IgD-negative memory B cell (primary cell): ENCODE results near the gene HIF3A. TPM values are rescaled to one million over a fixed set of nuclear protein-coding genes. Genes with fewer than 3 reads are reported as not detected.
"Not testable (repeated sequence)": the region's sequence is repeated elsewhere in the genome, so short reads cannot be mapped to it uniquely, and the experiment has no call there.

Experiments
- H3K27ac Mint-ChIP-seq, 3 donors: one replicate each; pipeline ENCODE4 v1.8.0; 2020 to 2022; ENCODE audit warnings: mild to moderate bottlenecking in 3 of 3, mixed read lengths in 3 of 3, moderate library complexity in 1 of 3
- H3K27me3 Mint-ChIP-seq: one replicate; pipeline ENCODE4 v1.8.0; 2021; ENCODE audit warnings: mixed read lengths
- H3K36me3 Mint-ChIP-seq: one replicate; pipeline ENCODE4 v1.8.0; 2020; ENCODE audit warnings: mild to moderate bottlenecking, mixed read lengths
- H3K4me1 Mint-ChIP-seq, 3 donors: one replicate each; pipeline ENCODE4 v1.8.0; 2020 to 2022; ENCODE audit warnings: mixed read lengths in 3 of 3, mild to moderate bottlenecking in 1 of 3
- H3K4me3 Mint-ChIP-seq, 4 donors: one replicate each; pipeline ENCODE4 v1.8.0; 2020 to 2022; ENCODE audit warnings: mild to moderate bottlenecking in 4 of 4, mixed read lengths in 4 of 4, moderate library complexity in 3 of 4
- H3K9me3 Mint-ChIP-seq, 3 donors: one replicate each; pipeline ENCODE4 v1.8.0; 2020 to 2021; ENCODE audit warnings: mixed read lengths in 3 of 3, mild to moderate bottlenecking in 1 of 3
- polyA plus RNA-seq: library from polyadenylated mRNA; unstranded; fragments of 300-500 nt; fragmentation: Illumina TruSeq; gene quantifications from one replicate; pipeline ENCODE4 v1.2.3, GENCODE V29; 2021

The HIF3A gene
- polyA plus RNA-seq, 1 donor from 2014 or later = not detected

DNA sequence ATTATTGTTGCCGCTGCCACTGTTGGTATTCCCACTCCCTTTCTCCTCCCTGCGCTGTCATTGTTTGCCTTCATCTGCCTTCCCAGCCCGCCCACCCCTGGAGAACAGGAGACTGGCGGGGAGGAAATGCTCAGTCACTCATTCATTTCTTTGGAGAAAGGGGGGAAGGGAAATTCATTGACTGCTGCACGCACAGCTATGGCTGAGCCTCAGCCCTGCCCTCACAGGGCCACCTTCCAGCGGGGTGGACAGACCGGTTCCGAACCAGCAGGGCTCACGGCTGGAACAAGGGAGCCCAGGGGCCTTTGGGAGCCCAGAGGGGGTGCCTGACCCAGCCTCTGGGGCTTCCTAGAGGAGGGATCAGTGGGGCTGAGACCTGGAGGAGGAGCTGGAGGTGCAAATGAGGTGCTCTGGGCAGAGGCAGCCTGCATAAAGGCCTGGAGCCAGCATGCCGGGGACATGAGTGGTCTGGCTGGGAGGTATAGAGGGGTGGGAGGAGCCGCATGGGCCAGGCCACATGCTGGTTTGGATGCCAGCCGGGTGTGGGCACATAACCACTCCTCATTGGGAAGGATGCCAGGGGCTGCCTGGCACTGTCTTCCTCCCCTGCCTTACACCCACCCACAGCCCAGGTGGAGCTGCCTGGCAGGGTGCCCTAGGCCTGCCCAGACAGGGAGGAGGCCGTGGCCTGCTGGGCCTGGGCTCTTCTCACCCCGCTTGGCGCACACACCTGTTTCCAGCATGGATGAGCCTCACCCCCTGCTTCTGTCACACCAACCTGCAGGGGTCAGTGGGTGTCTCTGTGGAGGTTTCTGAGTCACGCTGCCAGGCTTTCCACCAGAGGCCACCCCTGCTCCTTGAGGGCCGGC lies 76.9 kb downstream of the HIF3A start:
- Mint-ChIP-seq H3K4me1 (peaks cover 0 to 3% (median 2%) of the 10 kb centered on the region in 3 donors), H3K27ac (no peak overlapping the region)

DNA sequence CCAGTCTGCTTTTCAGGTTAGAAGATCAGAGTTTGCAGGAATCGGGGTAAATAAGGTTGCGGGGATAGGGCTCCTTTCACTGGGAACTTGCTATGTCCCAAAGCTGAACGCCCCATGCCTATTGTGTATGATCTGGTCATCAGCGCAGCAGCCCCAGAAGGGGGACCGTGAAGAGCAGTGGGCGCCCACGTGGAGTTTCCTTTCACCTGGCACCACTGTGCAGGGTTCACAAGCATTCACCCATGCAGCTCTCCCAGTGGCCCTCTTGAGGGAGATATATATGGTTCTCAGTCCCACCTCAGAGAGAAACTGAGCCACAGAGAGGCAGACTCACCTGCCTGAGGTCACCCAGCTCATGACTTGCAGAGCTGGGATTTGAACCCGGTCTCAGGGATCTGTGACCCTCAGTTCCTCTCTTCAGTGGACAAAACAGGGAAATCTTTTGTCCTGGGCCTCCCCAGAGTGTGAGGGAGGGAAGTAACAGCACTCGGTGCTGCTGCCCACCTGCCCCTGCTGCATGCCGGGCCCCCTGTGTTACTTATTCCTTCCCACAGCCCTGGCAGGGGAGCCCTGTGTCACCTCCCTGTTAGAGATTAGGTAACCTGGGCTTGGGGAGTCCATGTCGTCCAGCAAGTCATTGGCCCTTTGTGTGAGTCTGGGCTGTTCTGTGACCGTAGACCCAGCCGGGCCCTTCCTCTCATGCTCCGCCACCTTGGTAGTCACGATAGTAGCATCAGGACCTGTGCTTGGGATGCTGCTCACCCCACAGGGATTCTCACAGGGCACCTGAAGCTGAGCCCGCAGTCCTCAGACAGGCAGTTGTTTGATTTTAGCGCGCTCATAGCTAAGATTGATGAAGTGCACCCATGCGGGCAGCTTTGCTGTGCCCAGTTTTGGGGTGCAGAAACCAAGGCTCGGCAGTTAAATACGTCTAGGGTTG lies 78.0 kb downstream of the HIF3A start:
- Mint-ChIP-seq H3K36me3 (peaks cover 4% of the 10 kb centered on the region), H3K9me3 (no peaks in the 10 kb centered on the region), H3K27me3 (no peaks in the 10 kb centered on the region), H3K27ac (no peak overlapping the region), H3K4me1 (peaks cover 0 to 4% (median 3%) of the 10 kb centered on the region in 3 donors), H3K4me3 (no peak overlapping the region)

More for the DNA sequence above, 76.9 kb downstream of the HIF3A start:
- Mint-ChIP-seq H3K9me3 (no peaks in the 10 kb centered on the region), H3K36me3 (no peaks in the 10 kb centered on the region), H3K27me3 (no peaks in the 10 kb centered on the region), H3K4me3 (no peak overlapping the region)

DNA sequence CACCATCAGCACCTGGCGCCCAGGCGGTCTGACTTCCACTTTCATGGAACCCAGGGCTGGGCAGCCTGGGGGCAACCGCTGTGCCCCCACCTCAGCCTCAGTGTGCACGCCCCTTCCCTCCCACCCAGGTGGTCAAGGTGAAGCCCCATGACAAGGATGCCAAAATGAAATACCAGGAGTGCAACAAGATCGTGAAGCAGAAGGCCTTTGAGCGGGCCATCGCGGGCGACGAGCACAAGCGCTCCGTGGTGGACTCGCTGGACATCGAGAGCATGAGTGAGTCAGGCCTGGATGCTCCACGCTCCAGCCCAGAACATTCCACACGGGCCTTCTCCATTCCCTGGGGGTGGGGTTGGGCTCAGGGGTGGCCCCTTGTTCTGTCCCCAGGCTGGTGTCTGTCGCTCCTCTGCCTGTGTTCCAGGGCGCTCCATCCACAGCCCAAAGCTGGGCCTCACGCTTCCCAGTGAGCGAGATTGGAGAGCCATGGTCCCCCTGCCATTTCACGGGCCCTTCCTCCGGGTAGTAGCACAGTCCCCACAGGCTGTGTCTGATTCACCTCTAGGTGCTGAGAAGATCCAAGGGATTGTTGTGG lies 78.7 kb downstream of the HIF3A start:
- not testable (repeated sequence) for H3K4me3 Mint-ChIP-seq, H3K36me3 Mint-ChIP-seq, H3K27me3 Mint-ChIP-seq, H3K9me3 Mint-ChIP-seq, H3K4me1 Mint-ChIP-seq
- peak overlapping the region in 1 of 3 donors; percentile 50 for H3K27ac Mint-ChIP-seq

GRCh38 chr19:46376241-46377153 lies 79.7 kb downstream of the HIF3A start:
- no peak overlapping the region for H3K27ac Mint-ChIP-seq
- peaks cover 4 to 9% (median 7%) of the 10 kb centered on the region in 3 donors for H3K4me1 Mint-ChIP-seq
- H3K9me3 Mint-ChIP-seq = no peaks in the 10 kb centered on the region
- H3K36me3 Mint-ChIP-seq = peaks cover 6% of the 10 kb centered on the region
- H3K27me3 Mint-ChIP-seq = no peaks in the 10 kb centered on the region
- peak overlapping the region in 1 of 4 donors; percentile 10 for H3K4me3 Mint-ChIP-seq

DNA sequence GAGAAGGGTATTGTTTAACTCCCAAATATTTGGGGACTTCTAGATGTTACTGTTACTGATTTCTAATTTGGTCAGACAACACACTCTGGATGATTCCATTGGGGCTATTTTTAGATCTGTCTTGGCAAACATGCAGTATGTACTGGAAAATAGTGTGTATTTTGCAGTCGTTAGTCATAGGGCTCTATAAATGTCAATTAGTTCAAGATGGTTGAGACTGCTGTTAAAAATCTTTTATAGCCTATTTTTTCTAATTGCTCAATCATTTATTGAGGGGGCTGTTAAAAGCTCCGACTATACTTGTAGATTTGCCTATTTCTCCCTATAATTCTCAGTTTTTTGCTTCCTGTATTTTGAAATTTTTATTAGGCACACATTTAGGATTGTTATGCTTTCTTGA lies 81.4 kb downstream of the HIF3A start:
- Mint-ChIP-seq H3K27me3 (no peaks in the 10 kb centered on the region), H3K27ac (no peak overlapping the region), H3K4me1 (peaks cover 4 to 9% (median 7%) of the 10 kb centered on the region in 3 donors), H3K36me3 (peaks cover 6% of the 10 kb centered on the region), H3K9me3 (no peaks in the 10 kb centered on the region), H3K4me3 (no peak overlapping the region)

- H3K4me3 Mint-ChIP-seq = no peak overlapping the region
- peaks cover 6% of the 10 kb centered on the region for H3K36me3 Mint-ChIP-seq
- H3K27ac Mint-ChIP-seq = no peak overlapping the region
- no peaks in the 10 kb centered on the region for H3K9me3 Mint-ChIP-seq
- H3K27me3 Mint-ChIP-seq = no peaks in the 10 kb centered on the region
- H3K4me1 Mint-ChIP-seq = peaks cover 4 to 9% (median 7%) of the 10 kb centered on the region in 3 donors
Measured at GRCh38 chr19:46380690-46381089, 83.8 kb downstream of the HIF3A start.

- peaks cover 6% of the 10 kb centered on the region for H3K36me3 Mint-ChIP-seq
- no peak overlapping the region for H3K4me3 Mint-ChIP-seq
- no peaks in the 10 kb centered on the region for H3K9me3 Mint-ChIP-seq
Measured at GRCh38 chr19:46381346-46381745, 84.5 kb downstream of the HIF3A start.

DNA sequence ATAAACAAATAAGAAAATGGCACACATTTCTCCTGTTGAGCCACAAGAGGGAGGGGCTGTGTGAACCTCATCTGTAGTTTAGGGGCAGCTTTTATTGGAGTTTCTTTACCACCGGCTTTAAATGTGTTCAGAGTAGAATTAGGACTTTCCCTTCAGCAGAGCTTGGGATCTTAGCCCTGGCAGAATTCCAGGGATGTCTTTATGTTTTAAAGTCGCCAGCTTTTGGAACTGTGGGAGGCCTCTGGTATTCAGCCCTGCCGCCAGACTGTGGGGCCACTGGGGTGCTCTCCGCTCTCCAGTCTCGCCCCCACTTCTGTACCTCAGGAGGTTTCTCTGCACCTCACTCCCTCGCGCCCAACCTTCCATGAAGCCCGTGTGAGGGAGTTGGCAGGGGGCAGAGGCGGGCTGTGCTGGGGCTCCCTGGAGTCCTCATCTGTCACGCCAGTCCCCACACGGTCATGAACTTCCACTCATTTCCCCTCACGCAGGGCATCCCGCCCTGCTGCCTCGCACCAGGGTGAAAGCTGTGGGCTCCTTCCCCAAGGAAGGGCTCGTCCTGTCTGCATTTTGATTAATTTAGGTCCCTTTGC lies 85.0 kb downstream of the HIF3A start:
- H3K36me3 Mint-ChIP-seq = peaks cover 6% of the 10 kb centered on the region
- H3K4me1 Mint-ChIP-seq = peaks cover 4 to 9% (median 7%) of the 10 kb centered on the region in 3 donors
- H3K27ac Mint-ChIP-seq = no peak overlapping the region
- no peaks in the 10 kb centered on the region for H3K9me3 Mint-ChIP-seq
- no peak overlapping the region for H3K4me3 Mint-ChIP-seq
- no peaks in the 10 kb centered on the region for H3K27me3 Mint-ChIP-seq

More at GRCh38 chr19:46381346-46381745, 84.5 kb downstream of the HIF3A start:
- Mint-ChIP-seq H3K27me3 (no peaks in the 10 kb centered on the region), H3K27ac (no peak overlapping the region), H3K4me1 (peaks cover 4 to 9% (median 7%) of the 10 kb centered on the region in 3 donors)

DNA sequence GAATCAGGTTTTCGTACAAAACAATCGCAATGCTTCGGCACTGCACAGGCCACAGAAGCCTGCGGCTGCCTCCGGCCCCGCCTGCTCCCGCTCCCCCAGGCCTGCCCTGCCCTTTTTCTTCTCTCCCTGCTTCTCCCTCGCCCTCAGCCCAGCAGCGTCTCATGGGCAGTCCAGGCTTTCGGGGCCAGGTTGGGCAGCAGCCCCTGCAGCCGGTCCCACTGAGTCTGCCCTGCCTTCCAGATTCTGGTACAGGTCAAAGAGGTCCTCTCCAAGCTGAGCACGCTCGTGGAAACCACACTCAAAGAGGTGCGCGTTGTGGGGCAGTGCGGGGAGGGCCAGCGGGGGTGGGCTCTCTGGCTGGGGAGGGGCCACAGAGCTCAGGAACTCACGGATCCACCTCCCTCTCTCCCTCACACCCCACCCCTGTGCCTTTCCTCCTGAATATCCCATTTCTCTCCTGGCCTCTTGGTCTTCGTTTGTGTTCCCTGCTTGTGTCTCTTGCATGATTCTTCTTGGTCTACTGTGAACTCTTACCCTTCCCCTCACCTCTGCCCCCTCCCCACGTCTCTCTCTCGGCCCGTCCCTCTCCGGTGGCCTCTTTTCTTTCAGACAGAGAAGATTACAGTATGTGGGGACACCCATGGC lies 86.5 kb downstream of the HIF3A start:
- H3K27ac Mint-ChIP-seq = no peak overlapping the region
- peaks cover 7% of the 10 kb centered on the region for H3K36me3 Mint-ChIP-seq
- peak overlapping the region in 1 of 4 donors; percentile 72 for H3K4me3 Mint-ChIP-seq
- H3K9me3 Mint-ChIP-seq = no peaks in the 10 kb centered on the region
- peaks cover 4 to 9% (median 7%) of the 10 kb centered on the region in 3 donors for H3K4me1 Mint-ChIP-seq
- no peaks in the 10 kb centered on the region for H3K27me3 Mint-ChIP-seq

DNA sequence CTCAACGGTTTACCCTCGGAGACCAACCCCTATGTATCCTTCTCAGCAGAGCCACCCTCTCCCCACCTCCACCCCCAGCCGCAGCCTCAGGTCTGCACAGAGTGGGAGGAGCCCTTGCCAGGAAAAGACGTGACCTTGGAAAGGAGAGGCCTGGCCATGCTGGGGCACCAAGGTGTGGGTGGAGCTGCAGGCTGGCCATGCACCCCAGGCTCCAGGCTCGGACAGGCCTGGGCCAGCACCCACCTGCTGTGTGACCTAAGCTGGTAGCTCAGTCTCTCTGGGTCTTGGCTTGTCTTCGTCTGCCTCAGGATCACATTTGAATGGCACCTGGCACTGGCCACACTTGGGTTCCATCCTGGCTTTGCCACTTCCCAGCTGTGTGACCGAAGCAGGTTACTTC lies 87.0 kb downstream of the HIF3A start:
- Mint-ChIP-seq H3K36me3 (peaks cover 8% of the 10 kb centered on the region), H3K4me3 (peak overlapping the region in 1 of 4 donors; percentile 72), H3K9me3 (no peaks in the 10 kb centered on the region), H3K27ac (no peak overlapping the region), H3K4me1 (peaks cover 4 to 9% (median 7%) of the 10 kb centered on the region in 3 donors), H3K27me3 (no peaks in the 10 kb centered on the region)

DNA sequence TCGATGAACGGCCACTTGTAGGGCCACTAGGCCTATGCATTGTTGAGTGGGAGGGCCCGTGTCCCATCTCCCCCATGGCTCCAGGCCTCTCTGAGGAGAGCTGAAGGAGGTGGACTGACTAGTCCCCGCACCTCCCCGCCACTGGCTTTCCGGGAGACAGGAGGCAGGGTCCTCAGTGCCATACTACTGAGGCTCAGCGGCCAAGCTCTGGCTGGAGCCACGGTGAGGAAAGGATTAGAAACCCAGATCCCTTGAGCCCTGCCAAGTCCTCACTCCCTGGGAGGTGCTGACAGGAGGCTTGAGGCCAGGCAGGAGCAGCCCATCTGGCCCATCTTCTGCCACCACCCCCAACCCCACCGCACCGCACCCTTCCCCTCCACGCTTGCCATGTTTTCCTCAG lies 87.6 kb downstream of the HIF3A start:
- H3K27ac Mint-ChIP-seq = no peak overlapping the region
- H3K36me3 Mint-ChIP-seq = peaks cover 7% of the 10 kb centered on the region
- peaks cover 5 to 8% (median 7%) of the 10 kb centered on the region in 3 donors for H3K4me1 Mint-ChIP-seq
- no peak overlapping the region for H3K4me3 Mint-ChIP-seq
- H3K9me3 Mint-ChIP-seq = no peaks in the 10 kb centered on the region
- H3K27me3 Mint-ChIP-seq = no peaks in the 10 kb centered on the region

- Mint-ChIP-seq H3K36me3 (peaks cover 2% of the 10 kb centered on the region), H3K27ac (peak overlapping the region in 1 of 3 donors; percentile 71), H3K9me3 (no peaks in the 10 kb centered on the region), H3K27me3 (no peaks in the 10 kb centered on the region), H3K4me3 (no peak overlapping the region), H3K4me1 (peaks cover 0 to 3% (median 2%) of the 10 kb centered on the region in 3 donors)
Measured at GRCh38 chr19:46385636-46386035, 88.8 kb downstream of the HIF3A start.

- Mint-ChIP-seq H3K36me3 (peaks cover 2% of the 10 kb centered on the region), H3K4me1 (peaks cover 0 to 2% (median 0%) of the 10 kb centered on the region in 3 donors), H3K27ac (peak overlapping the region in 1 of 3 donors; percentile 71), H3K9me3 (no peaks in the 10 kb centered on the region), H3K27me3 (no peaks in the 10 kb centered on the region), H3K4me3 (peak overlapping the region in 1 of 4 donors; percentile 31)
Measured at GRCh38 chr19:46386151-46386550, 89.3 kb downstream of the HIF3A start.
